Upper lobe of right lung (tissue), 1 donor: ENCODE data around the gene ADH1A. TPM values are rescaled to one million over a fixed set of nuclear protein-coding genes. Genes with fewer than 3 reads are reported as not detected.
A peak's percentile ranks its signal among the peaks of the same experiment; 100 is the strongest.

ENCODE experiments used
- ATAC-seq: fragments of 200-7000 bp; cut with Tn5 transposase; one replicate; pipeline ENCODE4 v1.9.1; 2020; ENCODE audit warnings: mild to moderate bottlenecking, moderate library complexity
- DNase-seq: peaks from one replicate; pipeline ENCODE4 v3.0.0-alpha.2; 2020
- H3K27ac ChIP-seq: fragments of 200-600 bp; one replicate; pipeline ENCODE4 v1.8.0; 2022
- H3K27me3 ChIP-seq: fragments of 200-600 bp; one replicate; pipeline ENCODE4 v1.8.0; 2022; ENCODE audit warnings: mild to moderate bottlenecking
- H3K36me3 ChIP-seq: fragments of 200-600 bp; one replicate; pipeline ENCODE4 v1.8.0; 2022
- H3K4me1 ChIP-seq: fragments of 200-600 bp; one replicate; pipeline ENCODE4 v1.8.0; 2022
- H3K4me3 ChIP-seq: fragments of 200-600 bp; one replicate; pipeline ENCODE4 v1.8.0; 2022; ENCODE audit warnings: mild to moderate bottlenecking
- H3K9me3 ChIP-seq: fragments of 200-600 bp; one replicate; pipeline ENCODE4 v1.8.0; 2022
- CTCF ChIP-seq: fragments of 200-600 bp; IDR thresholded peaks from one replicate; pipeline ENCODE4 v1.8.0; 2022; ENCODE audit warnings: antibody characterized with exemption
- intact Hi-C: fragments of 100-400 bp; cut with DNase I; formaldehyde crosslinking; loops from one replicate; pipeline ENCODE4 v1.11.0; 2022
- total RNA-seq: library from RNA; stranded (reverse); fragmentation: NEBNext Ultra II Directional; extraction: Animal tissue kit (Norgen Biotek cat#: 25700); gene quantifications from one replicate; pipeline ENCODE4 v1.2.1, GENCODE V29; 2021
- donor health status: DM: no; HTN: yes; CAD: no; lungs with severe emphysema.

ADH1A gene
- total RNA-seq, 1 donor from 2014 or later = 3.6 TPM

- TF ChIP-seq CTCF = no peak
- Histone ChIP-seq H3K4me3 (peak overlapping the region; percentile 51), H3K27ac (peak overlapping the region; percentile 82), H3K27me3 (no peaks in the 10 kb centered on the region), H3K36me3 (peaks cover 9% of the 10 kb centered on the region), H3K9me3 (no peaks in the 10 kb centered on the region), H3K4me1 (no peaks in the 10 kb centered on the region)
- DNase-seq (no peak), ATAC-seq (no peak)
- intact Hi-C loops = loop anchor here (10.0 kb wide), 1 partner anchor 87 kb away; no protein-coding TSS in a partner anchor
Measured at GRCh38 chr4:99317354-99317753, 26.6 kb upstream of the ADH1A start.

- H3K4me3 ChIP-seq = peak overlapping the region; percentile 51
- DNase-seq (no peak), ATAC-seq (no peak)
- H3K4me1 ChIP-seq = no peaks in the 10 kb centered on the region
- H3K27me3 ChIP-seq = no peaks in the 10 kb centered on the region
- intact Hi-C loops = loop anchor here (10.0 kb wide), 1 partner anchor 89 kb away; no protein-coding TSS in a partner anchor
- peaks cover 23% of the 10 kb centered on the region for H3K36me3 ChIP-seq
- H3K27ac ChIP-seq = peak overlapping the region; percentile 82
- TF ChIP-seq CTCF = no peak
- no peaks in the 10 kb centered on the region for H3K9me3 ChIP-seq
Measured at GRCh38 chr4:99315839-99316238, 25.1 kb upstream of the ADH1A start.

- H3K4me3 ChIP-seq = peak overlapping the region; percentile 51
- H3K9me3 ChIP-seq = no peaks in the 10 kb centered on the region
- H3K27me3 ChIP-seq = no peaks in the 10 kb centered on the region
- H3K27ac ChIP-seq = no peak overlapping the region
- no peak for TF ChIP-seq CTCF
- DNase-seq = no peak
- no peak for ATAC-seq
- no peaks in the 10 kb centered on the region for H3K4me1 ChIP-seq
- intact Hi-C loops = loop anchor here (10.0 kb wide), 1 partner anchor 91 kb away; no protein-coding TSS in a partner anchor
- peaks cover 29% of the 10 kb centered on the region for H3K36me3 ChIP-seq
Measured at GRCh38 chr4:99314211-99314610, 23.4 kb upstream of the ADH1A start.

GRCh38 chr4:99310389-99310788, 19.6 kb upstream of the ADH1A start:
- H3K4me3 ChIP-seq = no peak overlapping the region
- no peak for TF ChIP-seq CTCF
- peaks cover 32% of the 10 kb centered on the region for H3K36me3 ChIP-seq
- no peak for DNase-seq
- no peaks in the 10 kb centered on the region for H3K27me3 ChIP-seq
- no peaks in the 10 kb centered on the region for H3K4me1 ChIP-seq
- no peak overlapping the region for H3K27ac ChIP-seq
- no peak for ATAC-seq
- intact Hi-C loops = loop anchor here (10.0 kb wide), 1 partner anchor 94 kb away; no protein-coding TSS in a partner anchor
- H3K9me3 ChIP-seq = no peaks in the 10 kb centered on the region

- ATAC-seq (no peak), DNase-seq (no peak)
- Histone ChIP-seq H3K27ac (no peak overlapping the region), H3K27me3 (no peaks in the 10 kb centered on the region), H3K4me1 (peaks cover 10% of the 10 kb centered on the region), H3K9me3 (no peaks in the 10 kb centered on the region), H3K36me3 (peaks cover 9% of the 10 kb centered on the region), H3K4me3 (no peak overlapping the region)
- TF ChIP-seq CTCF = no peak
- intact Hi-C loops = no loop called here
Measured at GRCh38 chr4:99305638-99306400, 15.0 kb upstream of the ADH1A start.
